ENCODE data around the gene CNTNAP4. TPM values are rescaled to one million over a fixed set of nuclear protein-coding genes. Genes with fewer than 3 reads are reported as not detected.

The CNTNAP4 gene
- polyA plus RNA-seq, 1 of the 3 experiments (the other 2 are of a cell fraction) = not detected

DNA sequence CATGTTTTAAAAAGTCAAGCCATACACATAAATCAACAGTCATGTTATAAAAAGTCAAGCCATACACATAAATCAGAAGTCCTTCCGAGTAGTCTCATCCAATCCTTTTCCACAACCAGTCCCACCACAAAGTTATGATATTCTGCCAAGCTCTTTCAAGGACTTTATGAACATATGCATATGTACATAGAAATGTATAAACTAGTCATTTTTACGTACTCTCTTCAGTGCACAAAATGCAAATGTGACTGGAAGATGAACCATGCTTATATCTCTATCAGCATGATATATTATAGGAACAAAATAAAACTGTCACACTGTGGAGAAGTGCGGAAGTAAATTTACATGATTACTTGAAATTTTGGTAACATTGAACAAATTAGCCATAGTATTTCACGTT, 200.9 kb downstream of the CNTNAP4 start:
- H2AFZ ChIP-seq (ENCODE audit: low read depth) = no peak overlapping the region
- no peaks in the 10 kb centered on the region for H4K20me1 ChIP-seq (ENCODE audit: insufficient read depth)
- H3K4me2 ChIP-seq = no peak overlapping the region
- 39% methylated on average over 4 of the region's 4 CpGs for WGBS (ENCODE audit: low lambda C conversion rate)
- no peaks in the 10 kb centered on the region for H3K9me3 ChIP-seq
- POLR2A ChIA-PET = no interaction called here
- H3K4me3 ChIP-seq (ENCODE audit: low read depth in 2 of 2, low read length in 1 of 2) = no peak overlapping the region
- no peaks in the 10 kb centered on the region for H3K79me2 ChIP-seq (ENCODE audit: insufficient read depth)
- no peaks in the 10 kb centered on the region for H3K36me3 ChIP-seq (replicated peaks in 1 of 2; ENCODE audit: control insufficient read depth in 1 of 2, insufficient read depth in 2 of 2, low read length in 1 of 2)
- H3F3A ChIP-seq (replicated peaks; ENCODE audit: insufficient read depth) = no peaks in the 10 kb centered on the region
- no peak overlapping the region; a peak in 1 of 4 replicates for H3K27ac ChIP-seq (ENCODE audit: low read depth in 2 of 2, low read length in 1 of 2)
- no peak for DNase-seq
- peaks cover 0 to 4% of the 10 kb centered on the region in 2 experiments; a peak in 1 of 4 replicates for H3K4me1 ChIP-seq (ENCODE audit: control insufficient read depth in 1 of 2, insufficient read depth in 2 of 2, low read depth in 1 of 2, low read length in 1 of 2)
- H3K9me2 ChIP-seq = no peaks in the 10 kb centered on the region
- H3K27me3 ChIP-seq (ENCODE audit: insufficient read depth) = no peaks in the 10 kb centered on the region
- CTCF ChIA-PET = interaction anchor here (1.3 to 3.7 kb wide), 2 partner anchors 9 to 175 kb away, joined by 6 to 14 read pairs; no protein-coding TSS in a partner anchor
- H3K9ac ChIP-seq = no peak overlapping the region
- no peak for TF ChIP-seq TEAD4 (IDR thresholded peaks at IDR 0.05; ENCODE audit: borderline replicate concordance, insufficient read depth)
- TF ChIP-seq POLR2AphosphoS5 (IDR thresholded peaks at IDR 0.05; ENCODE audit: low read depth, low read length) = no peak
- TF ChIP-seq RFX5 (IDR thresholded peaks at IDR 0.05; ENCODE audit: low read length) = no peak
- TF ChIP-seq NFIC (IDR thresholded peaks at IDR 0.05; ENCODE audit: borderline replicate concordance) = no peak
- no peak for TF ChIP-seq TCF12 (IDR thresholded peaks at IDR 0.05)
- no peak for TF ChIP-seq NRF1 (IDR thresholded peaks at IDR 0.05; ENCODE audit: low read depth, low read length)
- no peak for TF ChIP-seq MXI1 (IDR thresholded peaks at IDR 0.05; ENCODE audit: low read depth, low read length)
- TF ChIP-seq EZH2phosphoT487 (IDR thresholded peaks at IDR 0.05; ENCODE audit: borderline replicate concordance, low read depth) = no peak
- TF ChIP-seq TAF1 (IDR thresholded peaks at IDR 0.05; ENCODE audit: borderline replicate concordance, low read depth, low read length) = no peak
- TF ChIP-seq EP300 (IDR thresholded peaks at IDR 0.05; ENCODE audit: borderline replicate concordance in 1 of 2, low read depth in 1 of 2, low read length in 1 of 2) = no peak
- TF ChIP-seq RCOR1 (IDR thresholded peaks at IDR 0.05; ENCODE audit: low read length) = no peak
- TF ChIP-seq, protein P1, sequence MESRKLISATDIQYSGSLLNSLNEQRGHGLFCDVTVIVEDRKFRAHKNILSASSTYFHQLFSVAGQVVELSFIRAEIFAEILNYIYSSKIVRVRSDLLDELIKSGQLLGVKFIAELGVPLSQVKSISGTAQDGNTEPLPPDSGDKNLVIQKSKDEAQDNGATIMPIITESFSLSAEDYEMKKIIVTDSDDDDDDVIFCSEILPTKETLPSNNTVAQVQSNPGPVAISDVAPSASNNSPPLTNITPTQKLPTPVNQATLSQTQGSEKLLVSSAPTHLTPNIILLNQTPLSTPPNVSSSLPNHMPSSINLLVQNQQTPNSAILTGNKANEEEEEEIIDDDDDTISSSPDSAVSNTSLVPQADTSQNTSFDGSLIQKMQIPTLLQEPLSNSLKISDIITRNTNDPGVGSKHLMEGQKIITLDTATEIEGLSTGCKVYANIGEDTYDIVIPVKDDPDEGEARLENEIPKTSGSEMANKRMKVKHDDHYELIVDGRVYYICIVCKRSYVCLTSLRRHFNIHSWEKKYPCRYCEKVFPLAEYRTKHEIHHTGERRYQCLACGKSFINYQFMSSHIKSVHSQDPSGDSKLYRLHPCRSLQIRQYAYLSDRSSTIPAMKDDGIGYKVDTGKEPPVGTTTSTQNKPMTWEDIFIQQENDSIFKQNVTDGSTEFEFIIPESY (IDR thresholded peaks at IDR 0.05; ENCODE audit: borderline replicate concordance, low read depth) = no peak
- no peak for TF ChIP-seq JUND (IDR thresholded peaks at IDR 0.05)
- no peak for TF ChIP-seq SIN3A (IDR thresholded peaks at IDR 0.05; ENCODE audit: borderline replicate concordance, low read depth, low read length)
- TF ChIP-seq YY1 (IDR thresholded peaks at IDR 0.05; ENCODE audit: low read depth) = no peak

DNA sequence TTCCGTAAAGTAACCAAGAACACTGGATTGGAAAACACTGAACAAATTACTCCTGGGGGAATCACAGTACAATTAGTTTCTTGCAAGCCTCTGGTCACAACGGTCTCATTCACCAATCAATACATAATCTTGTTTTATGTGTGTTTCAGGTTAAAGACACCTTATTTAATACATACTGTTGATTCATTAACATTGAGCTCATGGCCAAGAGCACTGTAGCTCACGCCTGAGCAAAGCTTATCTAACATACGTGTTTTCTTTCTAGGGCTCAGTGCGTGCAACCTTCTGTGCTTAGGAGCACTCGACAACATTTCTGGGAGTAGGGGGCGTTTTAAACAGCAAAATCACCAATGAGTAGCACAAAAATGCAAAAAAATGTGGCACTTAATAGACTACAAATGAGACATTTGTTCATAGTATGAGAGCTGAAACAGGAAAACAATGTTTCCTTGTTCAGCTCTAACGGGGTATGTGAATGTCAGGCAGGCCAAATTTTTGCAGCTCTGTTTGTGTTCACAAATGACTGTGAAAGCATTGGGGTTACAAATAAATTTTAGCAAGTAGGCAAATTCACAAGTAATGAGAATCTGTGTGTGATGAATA, 206.2 kb downstream of the CNTNAP4 start:
- Histone ChIP-seq H3K79me2 (ENCODE audit: insufficient read depth) (no peaks in the 10 kb centered on the region), H3K27ac (ENCODE audit: low read depth in 2 of 2, low read length in 1 of 2) (no peak overlapping the region), H2AFZ (ENCODE audit: low read depth) (no peak overlapping the region), H3K4me3 (ENCODE audit: low read depth in 2 of 2, low read length in 1 of 2) (no peak overlapping the region), H3K36me3 (replicated peaks in 1 of 2; ENCODE audit: control insufficient read depth in 1 of 2, insufficient read depth in 2 of 2, low read length in 1 of 2) (no peaks in the 10 kb centered on the region), H4K20me1 (ENCODE audit: insufficient read depth) (no peaks in the 10 kb centered on the region), H3K4me1 (ENCODE audit: control insufficient read depth in 1 of 2, insufficient read depth in 2 of 2, low read depth in 1 of 2, low read length in 1 of 2) (peaks cover 0 to 10% of the 10 kb centered on the region in 2 experiments; a peak in 2 of 4 replicates), H3K4me2 (no peak overlapping the region), H3K9ac (no peak overlapping the region), H3K9me2 (no peaks in the 10 kb centered on the region), H3F3A (replicated peaks; ENCODE audit: insufficient read depth) (no peaks in the 10 kb centered on the region), H3K9me3 (no peaks in the 10 kb centered on the region), H3K27me3 (ENCODE audit: insufficient read depth) (no peaks in the 10 kb centered on the region)
- CTCF ChIA-PET = interaction anchor here (0.8 to 1.7 kb wide), 3 partner anchors 35 to 688 kb away, joined by 3 to 5 read pairs (median 3); no protein-coding TSS in a partner anchor
- TF ChIP-seq, protein P2, sequence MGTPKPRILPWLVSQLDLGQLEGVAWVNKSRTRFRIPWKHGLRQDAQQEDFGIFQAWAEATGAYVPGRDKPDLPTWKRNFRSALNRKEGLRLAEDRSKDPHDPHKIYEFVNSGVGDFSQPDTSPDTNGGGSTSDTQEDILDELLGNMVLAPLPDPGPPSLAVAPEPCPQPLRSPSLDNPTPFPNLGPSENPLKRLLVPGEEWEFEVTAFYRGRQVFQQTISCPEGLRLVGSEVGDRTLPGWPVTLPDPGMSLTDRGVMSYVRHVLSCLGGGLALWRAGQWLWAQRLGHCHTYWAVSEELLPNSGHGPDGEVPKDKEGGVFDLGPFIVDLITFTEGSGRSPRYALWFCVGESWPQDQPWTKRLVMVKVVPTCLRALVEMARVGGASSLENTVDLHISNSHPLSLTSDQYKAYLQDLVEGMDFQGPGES (IDR thresholded peaks at IDR 0.05; ENCODE audit: low read depth, low read length) = no peak
- TF ChIP-seq, protein P3, sequence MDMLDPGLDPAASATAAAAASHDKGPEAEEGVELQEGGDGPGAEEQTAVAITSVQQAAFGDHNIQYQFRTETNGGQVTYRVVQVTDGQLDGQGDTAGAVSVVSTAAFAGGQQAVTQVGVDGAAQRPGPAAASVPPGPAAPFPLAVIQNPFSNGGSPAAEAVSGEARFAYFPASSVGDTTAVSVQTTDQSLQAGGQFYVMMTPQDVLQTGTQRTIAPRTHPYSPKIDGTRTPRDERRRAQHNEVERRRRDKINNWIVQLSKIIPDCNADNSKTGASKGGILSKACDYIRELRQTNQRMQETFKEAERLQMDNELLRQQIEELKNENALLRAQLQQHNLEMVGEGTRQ (IDR thresholded peaks at IDR 0.05; ENCODE audit: borderline replicate concordance, low read depth, low read length) = no peak
- TF ChIP-seq, protein P4, sequence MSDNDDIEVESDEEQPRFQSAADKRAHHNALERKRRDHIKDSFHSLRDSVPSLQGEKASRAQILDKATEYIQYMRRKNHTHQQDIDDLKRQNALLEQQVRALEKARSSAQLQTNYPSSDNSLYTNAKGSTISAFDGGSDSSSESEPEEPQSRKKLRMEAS (IDR thresholded peaks at IDR 0.05; ENCODE audit: low read depth) = no peak
- no peak for TF ChIP-seq NFIC (IDR thresholded peaks at IDR 0.05; ENCODE audit: borderline replicate concordance)
- no peak for TF ChIP-seq MXI1 (IDR thresholded peaks at IDR 0.05; ENCODE audit: low read depth, low read length)
- no peak for TF ChIP-seq SIN3A (IDR thresholded peaks at IDR 0.05; ENCODE audit: borderline replicate concordance, low read depth, low read length)
- TF ChIP-seq FOXM1 (IDR thresholded peaks at IDR 0.05; ENCODE audit: low read depth) = no peak
- TF ChIP-seq YY1 (IDR thresholded peaks at IDR 0.05; ENCODE audit: low read depth) = no peak
- TF ChIP-seq TCF12 (IDR thresholded peaks at IDR 0.05) = no peak
- DNase-seq = no peak
- 48% methylated on average over 8 of the region's 8 CpGs for WGBS (ENCODE audit: low lambda C conversion rate)
- POLR2A ChIA-PET = no interaction called here

Measured in SK-N-SH (cell line).